Vagina (tissue), 2 donors: ENCODE results near the gene CCDC197.

ENCODE experiments used
- POLR2A ChIP-seq, 2 donors: fragments of 450-650 bp; IDR thresholded peaks; one replicate each; pipeline ENCODE4 v1.6.1; 2017; ENCODE audit warnings: antibody characterized with exemption in 2 of 2, mild to moderate bottlenecking in 2 of 2, moderate library complexity in 2 of 2
- POLR2AphosphoS5 ChIP-seq, 2 donors: sonication (generic); formaldehyde crosslinking; IDR thresholded peaks; one replicate each; pipeline ENCODE4 v1.9.0; 2017; ENCODE audit warnings: antibody characterized with exemption in 2 of 2, mild to moderate bottlenecking in 2 of 2, low read depth in 1 of 2; ENCODE audit not compliant: insufficient read depth in 1 of 2
- TF ChIP-seq, protein P1 (sequence below), 3 experiments: fragments of 450-650 bp in 2 of 3; fragments of 200-600 bp in 1 of 3; sonication (generic) in 1 of 3; IDR thresholded peaks; one replicate each; pipeline ENCODE4 v1.5.1; 2017 to 2019; ENCODE audit warnings: antibody characterized with exemption in 3 of 3, mild to moderate bottlenecking in 2 of 3, moderate library complexity in 2 of 3

DNA sequence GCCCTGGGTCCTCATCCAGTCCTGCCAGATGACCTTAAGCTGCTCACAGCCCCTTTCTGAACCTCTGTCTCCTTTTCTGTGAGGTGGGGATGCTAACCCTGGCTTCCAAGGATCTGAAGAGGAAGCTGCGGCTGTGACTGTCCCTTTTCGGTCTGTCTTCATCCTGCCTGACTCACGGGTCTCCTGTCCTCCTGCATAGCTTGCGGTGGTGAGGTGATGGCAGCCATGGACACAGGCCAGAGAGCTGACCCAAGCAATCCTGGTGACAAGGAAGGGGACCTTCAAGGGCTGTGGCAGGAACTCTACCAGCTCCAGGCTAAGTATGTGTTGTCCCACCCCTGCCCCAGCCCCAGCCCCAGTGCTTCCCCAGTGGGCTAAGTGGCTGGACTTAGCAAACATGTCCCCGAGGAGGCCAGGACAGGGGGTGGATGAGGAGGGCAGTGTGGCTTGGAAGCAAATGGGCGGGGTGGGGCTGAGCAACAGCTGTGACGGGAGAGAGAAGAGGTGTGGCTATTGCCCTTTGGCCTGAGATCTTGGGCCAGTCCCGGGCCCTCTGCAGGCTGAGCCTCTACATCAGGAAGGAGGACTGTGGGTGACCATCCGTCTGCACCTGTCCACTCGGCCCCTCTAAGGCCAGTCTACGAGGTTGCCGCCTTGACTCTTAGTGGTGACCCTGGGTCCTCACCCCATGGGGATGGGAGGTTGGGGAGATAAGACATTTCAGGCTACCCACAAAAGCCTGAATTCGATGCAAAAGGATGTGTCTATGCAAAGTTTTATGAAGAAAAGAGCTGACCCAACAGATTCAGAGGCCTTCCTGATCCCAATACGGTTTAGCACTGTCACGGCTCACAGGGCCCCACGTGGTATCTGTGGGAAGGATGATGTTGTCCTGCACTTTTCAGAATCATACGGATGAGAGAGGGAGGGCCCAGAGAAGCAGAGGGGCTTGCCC, 1.1 kb downstream of the CCDC197 start:
- TF ChIP-seq POLR2A (IDR thresholded peaks at IDR 0.05) = no peak
- TF ChIP-seq, protein P1, sequence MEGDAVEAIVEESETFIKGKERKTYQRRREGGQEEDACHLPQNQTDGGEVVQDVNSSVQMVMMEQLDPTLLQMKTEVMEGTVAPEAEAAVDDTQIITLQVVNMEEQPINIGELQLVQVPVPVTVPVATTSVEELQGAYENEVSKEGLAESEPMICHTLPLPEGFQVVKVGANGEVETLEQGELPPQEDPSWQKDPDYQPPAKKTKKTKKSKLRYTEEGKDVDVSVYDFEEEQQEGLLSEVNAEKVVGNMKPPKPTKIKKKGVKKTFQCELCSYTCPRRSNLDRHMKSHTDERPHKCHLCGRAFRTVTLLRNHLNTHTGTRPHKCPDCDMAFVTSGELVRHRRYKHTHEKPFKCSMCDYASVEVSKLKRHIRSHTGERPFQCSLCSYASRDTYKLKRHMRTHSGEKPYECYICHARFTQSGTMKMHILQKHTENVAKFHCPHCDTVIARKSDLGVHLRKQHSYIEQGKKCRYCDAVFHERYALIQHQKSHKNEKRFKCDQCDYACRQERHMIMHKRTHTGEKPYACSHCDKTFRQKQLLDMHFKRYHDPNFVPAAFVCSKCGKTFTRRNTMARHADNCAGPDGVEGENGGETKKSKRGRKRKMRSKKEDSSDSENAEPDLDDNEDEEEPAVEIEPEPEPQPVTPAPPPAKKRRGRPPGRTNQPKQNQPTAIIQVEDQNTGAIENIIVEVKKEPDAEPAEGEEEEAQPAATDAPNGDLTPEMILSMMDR (IDR thresholded peaks at IDR 0.05) = no peak
- no peak for TF ChIP-seq POLR2AphosphoS5 (IDR thresholded peaks at IDR 0.05; ENCODE audit: insufficient read depth in 1 of 2, low read depth in 1 of 2)
